H9 (cell line): ENCODE results near the gene RPL18. TPM values are rescaled to one million over a fixed set of nuclear protein-coding genes. Genes with fewer than 3 reads are reported as not detected.

Source experiments
- DNase-seq: peaks from one replicate; pipeline ENCODE4 v3.0.0-alpha.2; 2017
- H2AFZ ChIP-seq: one replicate; pipeline ENCODE4 v1.6.1; 2013; ENCODE audit warnings: mild to moderate bottlenecking, low read length, control low read depth, moderate library complexity
- H2AK5ac ChIP-seq: 2 replicates; pipeline ENCODE4 v1.6.1; 2013; ENCODE audit warnings: low read length, control low read depth, mixed read lengths; ENCODE audit not compliant: insufficient read length
- H2BK120ac ChIP-seq: one replicate; pipeline ENCODE4 v1.6.1; 2013; ENCODE audit warnings: low read depth, mild to moderate bottlenecking, low read length, control low read depth, inconsistent platforms; ENCODE audit not compliant: poor library complexity, severe bottlenecking
- H2BK12ac ChIP-seq: 2 replicates; pipeline ENCODE4 v1.6.1; 2013; ENCODE audit warnings: low read length, control low read depth, mixed read lengths, low read depth; ENCODE audit not compliant: insufficient read length
- H2BK15ac ChIP-seq: 2 replicates; pipeline ENCODE4 v1.6.1; 2013; ENCODE audit warnings: low read depth, low read length, control low read depth
- H2BK20ac ChIP-seq: one replicate; pipeline ENCODE4 v1.6.1; 2013; ENCODE audit warnings: low read depth, mild to moderate bottlenecking, low read length, control low read depth, inconsistent platforms; ENCODE audit not compliant: poor library complexity, severe bottlenecking
- H2BK5ac ChIP-seq: 2 replicates; pipeline ENCODE4 v1.6.1; 2013; ENCODE audit warnings: low read length, control low read depth, mixed read lengths; ENCODE audit not compliant: insufficient read length
- H3K14ac ChIP-seq: 2 replicates; pipeline ENCODE4 v1.6.1; 2013; ENCODE audit warnings: low read length, control low read depth; ENCODE audit not compliant: insufficient read depth
- H3K18ac ChIP-seq: 2 replicates; pipeline ENCODE4 v1.6.1; 2013; ENCODE audit warnings: low read depth, mild to moderate bottlenecking, mixed read lengths, low read length, control low read depth; ENCODE audit not compliant: insufficient read length
- H3K23ac ChIP-seq: 2 replicates; pipeline ENCODE4 v1.6.1; 2013; ENCODE audit warnings: low read length, control low read depth, mixed read lengths, low read depth; ENCODE audit not compliant: insufficient read length
- H3K23me2 ChIP-seq: 2 replicates; pipeline ENCODE4 v1.6.1; 2013; ENCODE audit warnings: low read depth, mild to moderate bottlenecking, mixed read lengths, low read length, control low read depth; ENCODE audit not compliant: insufficient read length, poor library complexity, severe bottlenecking
- H3K27ac ChIP-seq: 2 replicates; pipeline ENCODE4 v1.5.1; 2013; ENCODE audit warnings: low read length, control low read depth, mixed read lengths, low read depth; ENCODE audit not compliant: insufficient read length
- H3K27me3 ChIP-seq: 2 replicates; pipeline ENCODE4 v1.6.1; 2013; ENCODE audit warnings: low read length, control low read depth, inconsistent platforms; ENCODE audit not compliant: insufficient read depth
- H3K4ac ChIP-seq: 2 replicates; pipeline ENCODE4 v1.6.1; 2013; ENCODE audit warnings: low read depth, mild to moderate bottlenecking, control low read depth, inconsistent platforms, low read length, moderate library complexity
- H3K4me1 ChIP-seq: 2 replicates; pipeline ENCODE4 v1.6.1; 2013; ENCODE audit warnings: low read length, control low read depth, inconsistent platforms; ENCODE audit not compliant: insufficient read depth
- H3K4me2 ChIP-seq: 2 replicates; pipeline ENCODE4 v1.6.1; 2013; ENCODE audit warnings: low read length, control low read depth, mixed read lengths; ENCODE audit not compliant: insufficient read length, insufficient read depth
- H3K56ac ChIP-seq: 2 replicates; pipeline ENCODE4 v1.6.1; 2013; ENCODE audit warnings: low read depth, mild to moderate bottlenecking, mixed read lengths, low read length, control low read depth; ENCODE audit not compliant: insufficient read length
- H3K79me1 ChIP-seq: 2 replicates; pipeline ENCODE4 v1.6.1; 2013; ENCODE audit warnings: low read depth, mild to moderate bottlenecking, moderate library complexity, low read length, control low read depth, inconsistent platforms; ENCODE audit not compliant: insufficient read depth, poor library complexity, severe bottlenecking
- H3K79me2 ChIP-seq: 2 replicates; pipeline ENCODE4 v1.6.1; 2013; ENCODE audit warnings: low read length, control low read depth, inconsistent platforms; ENCODE audit not compliant: insufficient read depth
- H3K9ac ChIP-seq: 2 replicates; pipeline ENCODE4 v1.6.1; 2013; ENCODE audit warnings: low read length, control low read depth, mixed read lengths; ENCODE audit not compliant: insufficient read length; ENCODE audit errors: extremely low read depth
- H3K9me3 ChIP-seq: one replicate; pipeline ENCODE4 v1.6.1; 2013; ENCODE audit warnings: low read depth, low read length, inconsistent platforms; ENCODE audit not compliant: control insufficient read depth
- H3T11ph ChIP-seq: one replicate; pipeline ENCODE4 v1.6.1; 2013; ENCODE audit warnings: mild to moderate bottlenecking, low read length, control low read depth, inconsistent platforms
- H4K20me1 ChIP-seq: one replicate; pipeline ENCODE4 v1.6.1; 2013; ENCODE audit not compliant: control insufficient read depth, insufficient read length, insufficient read depth
- H4K5ac ChIP-seq: 2 replicates; pipeline ENCODE4 v1.6.1; 2013; ENCODE audit warnings: low read depth, mild to moderate bottlenecking, mixed read lengths, low read length, control low read depth; ENCODE audit not compliant: insufficient read length
- H4K8ac ChIP-seq: replicated peaks from 2 replicates; pipeline ENCODE4 v1.6.1; 2013; ENCODE audit warnings: low read length, control low read depth, mixed read lengths, low read depth; ENCODE audit not compliant: insufficient read length
- H4K91ac ChIP-seq: 2 replicates; pipeline ENCODE4 v1.6.1; 2013; ENCODE audit warnings: low read depth, mild to moderate bottlenecking, moderate library complexity, mixed read lengths, low read length, control low read depth; ENCODE audit not compliant: insufficient read length
- H3K27ac Mint-ChIP-seq, 3 experiments: 2 replicates in 2 of 3; 3 replicates in 1 of 3; pipeline ENCODE4 v1.8.0; 2020 to 2021; ENCODE audit warnings: mixed read lengths in 3 of 3, mild to moderate bottlenecking in 1 of 3, moderate library complexity in 1 of 3
- H3K27me3 Mint-ChIP-seq: 2 replicates; pipeline ENCODE4 v1.8.0; 2021; ENCODE audit warnings: low read depth, mild to moderate bottlenecking, moderate library complexity, mixed read lengths
- H3K36me3 Mint-ChIP-seq, 3 experiments: 2 replicates in 2 of 3; 3 replicates in 1 of 3; pipeline ENCODE4 v1.8.0; 2020 to 2021; ENCODE audit warnings: low read depth in 3 of 3, mixed read lengths in 3 of 3; ENCODE audit not compliant: insufficient read depth in 1 of 3
- H3K4me1 Mint-ChIP-seq, 2 experiments: 2 replicates each; pipeline ENCODE4 v1.8.0; 2020; ENCODE audit warnings: mixed read lengths in 2 of 2
- H3K4me3 Mint-ChIP-seq, 2 experiments: 2 replicates in 1 of 2; 3 replicates in 1 of 2; pipeline ENCODE4 v1.8.0; 2020 to 2021; ENCODE audit warnings: mild to moderate bottlenecking in 2 of 2, mixed read lengths in 2 of 2, moderate library complexity in 1 of 2
- H3K9me3 Mint-ChIP-seq, 2 experiments: 2 replicates in 1 of 2; 3 replicates in 1 of 2; pipeline ENCODE4 v1.8.0; 2020; ENCODE audit warnings: mild to moderate bottlenecking in 2 of 2, mixed read lengths in 2 of 2, moderate library complexity in 1 of 2
- CTCF ChIP-seq: fragments of 200-600 bp; sonication (generic); conservative IDR thresholded peaks from 3 replicates; pipeline ENCODE4 v1.8.0; 2021; ENCODE audit warnings: antibody characterized with exemption, mild to moderate bottlenecking
- WGBS: extraction: QIAGEN DNeasy Blood & Tissue Kit; methylation state at CpG from one replicate; pipeline ENCODE4 v1.1.7; 2013; ENCODE audit warnings: missing lambda C conversion rate, low lambda C conversion rate, mixed read lengths; ENCODE audit not compliant: insufficient read length; ENCODE audit errors: extremely low coverage; 5-methylcytosine and 5-hydroxymethylcytosine counted together
- total RNA-seq: library from RNA; stranded (reverse); gene quantifications from 2 replicates; pipeline ENCODE4 v1.2.1, GENCODE V29; 2021

The RPL18 gene
- total RNA-seq, 1 experiment from 2014 or later, result 1,855 TPM

GRCh38 chr19:48631225-48631624, 12.2 kb upstream of the RPL18 start:
- Histone ChIP-seq H3K14ac (peak overlapping the region; percentile 54; the same call in 1 of the 2 replicates), H4K91ac (no peak overlapping the region), H3K9ac (no peak overlapping the region), H4K5ac (no peak overlapping the region), H2AK5ac (no peak overlapping the region), H3K4me1 (peaks cover 7% of the 10 kb centered on the region; the same call in 1 of the 2 replicates), H3K79me1 (no peaks in the 10 kb centered on the region), H3T11ph (no peak overlapping the region), H3K4me2 (peak overlapping the region; percentile 58), H2BK20ac (no peak overlapping the region), H3K27me3 (no peaks in the 10 kb centered on the region; the same call in 1 of the 2 replicates), H3K79me2 (no peaks in the 10 kb centered on the region), H4K20me1 (no peaks in the 10 kb centered on the region), H3K23ac (no peak overlapping the region), H4K8ac (no peak overlapping the region), H2BK12ac (no peak overlapping the region), H3K4ac (no peak overlapping the region), H3K9me3 (no peaks in the 10 kb centered on the region), H3K27ac (peak overlapping the region; percentile 18), H3K23me2 (peaks cover 23% of the 10 kb centered on the region), H2AFZ (no peak overlapping the region), H3K56ac (no peak overlapping the region), H3K18ac (peak overlapping the region; percentile 62), H2BK120ac (no peak overlapping the region), H2BK15ac (no peak overlapping the region), H2BK5ac (no peak overlapping the region)
- no peak for TF ChIP-seq CTCF
- H3K27me3 Mint-ChIP-seq, result peaks cover 4% of the 10 kb centered on the region
- peaks cover 25 to 49% of the 10 kb centered on the region in 2 experiments for H3K4me1 Mint-ChIP-seq
- no CpG with 5 or more reads among the region's 3 CpGs for WGBS
- no peaks in the 10 kb centered on the region for H3K9me3 Mint-ChIP-seq
- no peak for DNase-seq
- peak overlapping the region in 1 of 2 experiments; percentile 82; a peak in 3 of 5 replicates for H3K4me3 Mint-ChIP-seq
- peaks cover 5 to 24% (median 19%) of the 10 kb centered on the region in 3 experiments for H3K36me3 Mint-ChIP-seq
- H3K27ac Mint-ChIP-seq, result peak overlapping the region in 2 of 3 experiments; percentile 83 to 99; a peak in 2 of 7 replicates
